Right ventricle myocardium superior (tissue), 1 donor: ENCODE results near the gene PTGDS. TPM values are rescaled to one million over a fixed set of nuclear protein-coding genes. Genes with fewer than 3 reads are reported as not detected.

Experiments used
- ATAC-seq: fragments of 200-7000 bp; cut with Tn5 transposase; one replicate; pipeline ENCODE4 v1.9.1; 2020; ENCODE audit warnings: mild to moderate bottlenecking; ENCODE audit not compliant: poor library complexity
- DNase-seq: peaks from one replicate; pipeline ENCODE4 v3.0.0-alpha.2; 2020
- intact Hi-C: fragments of 100-400 bp; cut with DNase I; formaldehyde crosslinking; loops from one replicate; pipeline ENCODE4 v1.11.2; 2022
- total RNA-seq: library from RNA; stranded (reverse); fragmentation: NEBNext Ultra II Directional; extraction: Animal tissue kit (Norgen Biotek cat#: 25700); gene quantifications from one replicate; pipeline ENCODE4 v1.2.1, GENCODE V29; 2021
- donor health status: DM: no; HTN: yes; CAD: no; lungs with severe emphysema.

PTGDS gene
- total RNA-seq, 1 donor from 2014 or later: 6,152 TPM

GRCh38 chr9:136954270-136955083, 22.8 kb upstream of the PTGDS start:
- DNase-seq (peak; percentile 21), ATAC-seq (no peak)
- intact Hi-C loops: no loop called here

DNA sequence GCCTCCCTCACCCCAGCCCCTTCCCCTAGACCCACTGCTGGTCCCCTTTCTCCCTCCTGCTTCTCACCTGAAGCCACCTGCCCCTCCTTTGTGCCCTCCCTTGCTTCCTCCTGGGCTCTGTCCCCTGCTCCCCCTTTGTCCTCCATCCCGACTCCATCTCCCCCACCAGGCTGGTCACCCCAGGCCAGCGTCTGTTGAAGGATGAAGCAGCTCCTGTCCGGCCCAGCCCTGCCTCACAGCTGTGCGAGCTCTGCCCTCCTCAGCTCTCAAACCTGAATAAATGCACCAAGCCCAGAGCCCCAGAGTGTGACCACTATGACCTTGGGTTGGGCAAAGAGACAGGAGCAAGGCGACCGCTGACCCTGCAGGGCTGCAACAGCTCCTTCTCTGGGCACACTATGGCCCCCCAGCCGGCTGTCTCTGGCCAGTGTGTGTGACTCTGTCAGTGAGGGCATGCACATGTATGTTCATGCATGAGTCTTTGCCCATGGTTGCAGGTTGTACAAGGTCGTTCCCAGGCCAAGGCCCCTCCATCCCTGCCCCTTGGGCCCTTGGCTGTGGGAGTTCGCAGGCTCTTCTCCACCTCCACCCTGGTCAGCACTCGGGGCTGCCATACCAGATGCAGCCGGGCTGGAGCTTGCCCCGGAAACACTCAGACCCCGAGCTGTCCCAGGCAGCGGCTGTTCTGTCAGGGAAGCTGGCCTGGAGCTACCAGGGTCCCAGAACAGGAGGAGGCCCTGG, 21.9 kb upstream of the PTGDS start:
- ATAC-seq (no peak), DNase-seq (peak; percentile 27)
- intact Hi-C loops: no loop called here

GRCh38 chr9:136955943-136956335, 21.4 kb upstream of the PTGDS start:
- intact Hi-C loops: no loop called here
- peak; percentile 36 for DNase-seq
- no peak for ATAC-seq

- DNase-seq (no peak), ATAC-seq (no peak)
- intact Hi-C loops: no loop called here
Observed at GRCh38 chr9:136956604-136957003, 20.7 kb upstream of the PTGDS start.

DNA sequence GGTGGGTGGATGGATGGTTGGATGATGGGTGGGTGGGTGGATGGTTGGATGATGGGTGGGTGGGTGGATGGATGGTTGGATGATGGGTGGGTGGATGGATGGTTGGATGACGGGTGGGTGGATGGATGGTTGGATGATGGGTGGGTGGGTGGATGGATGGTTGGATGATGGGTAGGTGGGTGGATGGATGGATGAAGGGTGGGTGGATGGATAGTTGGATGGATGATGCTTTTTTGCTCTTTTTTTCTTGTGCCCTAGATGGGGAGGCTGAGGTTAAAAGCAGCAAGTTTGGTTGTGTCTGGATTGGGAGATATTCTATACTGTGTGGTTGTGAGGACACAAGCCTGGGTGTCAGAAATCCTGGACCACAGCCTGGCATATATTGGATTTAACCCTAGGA, 19.8 kb upstream of the PTGDS start:
- no peak for ATAC-seq
- no peak for DNase-seq
- intact Hi-C loops: no loop called here

DNA sequence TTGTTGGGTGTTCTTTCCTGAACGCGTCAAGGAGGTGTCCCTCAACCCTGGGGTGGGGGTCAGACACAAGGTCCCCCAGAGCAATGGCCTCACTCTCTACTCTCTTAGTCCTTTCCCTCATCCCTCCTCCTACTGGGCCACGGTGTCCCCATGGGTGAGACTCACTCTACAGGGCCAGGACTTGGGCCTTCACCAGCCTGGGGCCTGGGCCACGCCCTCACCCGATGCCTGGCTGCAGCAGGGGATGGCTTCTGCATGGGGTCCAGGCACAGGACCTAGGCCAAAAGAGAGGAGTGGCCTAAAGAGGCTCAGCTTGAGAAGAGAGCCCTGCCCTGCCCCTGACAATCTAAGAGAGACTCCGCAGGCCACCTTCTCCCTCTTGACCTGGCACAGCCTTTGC, 19.4 kb upstream of the PTGDS start:
- ATAC-seq (no peak), DNase-seq (no peak)
- intact Hi-C loops: no loop called here

- ATAC-seq: no peak
Observed at GRCh38 chr9:136958473-136958872, 18.8 kb upstream of the PTGDS start.

DNA sequence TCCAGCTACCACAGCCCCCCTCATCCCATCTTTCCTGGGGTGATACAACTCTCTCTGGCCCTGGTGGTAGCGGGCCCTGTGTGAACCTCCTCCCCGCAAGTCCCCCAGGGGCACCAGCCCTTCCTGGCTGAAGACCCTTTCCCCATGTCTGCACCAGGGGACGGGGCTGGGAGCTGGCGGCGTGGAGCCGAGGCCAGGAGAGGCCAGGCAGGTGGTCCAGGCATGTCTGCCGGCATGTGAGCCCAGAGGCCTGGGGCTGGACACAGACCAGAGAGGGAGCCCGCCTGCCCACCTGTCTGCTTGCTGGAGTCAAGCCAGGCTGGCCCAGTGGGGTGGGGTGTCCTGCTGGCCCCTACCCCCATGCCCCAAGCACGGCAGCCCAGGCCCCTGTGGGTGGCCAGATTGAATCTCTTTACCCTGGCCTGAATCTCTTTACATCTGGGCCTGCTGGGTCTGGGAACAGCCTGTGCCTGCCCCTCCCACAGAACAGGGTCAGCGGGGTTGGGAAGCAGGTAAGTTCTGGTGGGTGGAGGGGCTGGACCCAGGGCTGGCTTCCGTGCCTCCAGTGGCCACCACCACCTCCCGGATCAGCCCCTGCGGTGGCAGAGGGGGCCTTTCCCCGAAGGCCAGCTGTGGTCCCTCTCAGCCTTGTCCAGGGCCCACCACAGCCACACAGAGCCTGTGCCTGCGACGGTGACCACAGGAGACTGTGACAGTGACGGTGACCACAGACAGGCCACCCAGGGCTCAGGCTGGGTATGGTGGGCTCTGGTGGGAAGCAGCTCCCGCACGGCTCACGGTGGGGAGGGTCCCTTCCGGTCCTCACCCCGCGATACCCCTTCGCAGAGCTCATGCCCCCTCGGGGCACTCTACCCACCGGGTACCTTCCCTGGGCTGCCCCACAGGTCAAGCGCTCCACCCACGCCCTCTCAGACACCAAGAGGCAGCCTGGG, 18.1 kb upstream of the PTGDS start:
- intact Hi-C loops: no loop called here
- no peak for DNase-seq
- no peak for ATAC-seq

More at GRCh38 chr9:136958473-136958872, 18.8 kb upstream of the PTGDS start:
- DNase-seq: no peak
- intact Hi-C loops: no loop called here

DNA sequence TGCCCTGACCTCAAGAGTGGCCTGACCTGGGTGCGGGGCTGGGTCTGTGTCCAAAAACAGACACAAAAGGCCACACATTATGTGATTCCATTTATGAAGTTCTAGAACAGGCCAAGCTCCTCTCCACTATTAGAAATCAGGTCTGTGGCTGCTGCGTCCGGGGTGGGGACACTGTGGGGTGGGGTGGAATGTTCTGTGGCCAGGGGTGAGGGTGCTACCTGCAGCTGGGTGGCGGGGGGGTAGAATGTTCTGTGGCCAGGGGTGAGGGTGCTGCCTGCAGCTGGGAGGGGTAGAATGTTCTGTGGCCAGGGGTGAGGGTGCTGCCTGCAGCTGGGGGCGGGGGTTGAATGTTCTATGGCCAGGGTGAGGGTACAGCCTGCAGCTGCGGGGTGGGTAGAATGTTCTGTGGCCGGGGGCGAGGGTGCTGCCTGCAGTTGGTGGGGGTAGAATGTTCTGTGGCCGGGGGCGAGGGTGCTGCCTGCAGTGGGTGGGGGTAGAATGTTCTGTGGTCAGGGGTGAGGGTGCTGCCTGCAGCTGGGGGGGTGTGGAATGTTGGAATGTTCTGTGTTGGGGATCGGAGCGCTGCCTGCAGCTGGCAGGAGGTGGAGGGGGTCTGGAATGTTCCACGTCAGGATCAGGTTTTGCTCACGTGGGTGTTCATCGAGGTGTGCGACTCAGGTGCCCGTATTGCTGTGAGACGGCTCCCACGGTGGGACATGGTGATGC, 16.9 kb upstream of the PTGDS start:
- intact Hi-C loops: no loop called here
- ATAC-seq: no peak
- no peak for DNase-seq

DNA sequence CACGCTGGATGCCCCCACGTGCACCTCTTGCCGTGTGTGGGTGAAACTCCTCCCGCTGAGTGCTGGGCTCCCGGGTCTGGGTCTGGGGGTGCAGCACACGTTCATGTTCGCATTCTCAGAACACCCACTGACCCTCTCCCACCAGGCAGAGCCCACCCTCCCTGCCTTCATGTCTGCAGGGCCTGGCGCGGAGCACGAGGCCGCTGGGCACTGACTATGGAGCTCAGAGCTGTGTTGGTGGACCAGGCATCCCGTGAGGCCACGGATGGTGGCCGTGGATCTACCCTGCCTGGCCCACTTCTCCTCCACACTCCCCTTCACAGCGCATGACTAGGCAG, 16.4 kb upstream of the PTGDS start:
- ATAC-seq (no peak), DNase-seq (no peak)
- intact Hi-C loops: no loop called here

- DNase-seq (peak; percentile 80), ATAC-seq (peak; percentile 77)
- intact Hi-C loops: no loop called here
Observed at GRCh38 chr9:136961279-136962065, 15.8 kb upstream of the PTGDS start.

GRCh38 chr9:136962163-136962562, 15.1 kb upstream of the PTGDS start:
- DNase-seq: no peak
- intact Hi-C loops: no loop called here
- no peak for ATAC-seq

- intact Hi-C loops: no loop called here
- DNase-seq: no peak
Observed at GRCh38 chr9:136962701-136963248, 14.5 kb upstream of the PTGDS start.

GRCh38 chr9:136963341-136963740, 14.0 kb upstream of the PTGDS start:
- intact Hi-C loops: no loop called here
- no peak for ATAC-seq
- no peak for DNase-seq

More at GRCh38 chr9:136962701-136963248, 14.5 kb upstream of the PTGDS start:
- ATAC-seq: no peak

- no peak for DNase-seq
- intact Hi-C loops: no loop called here
- ATAC-seq: no peak
Observed at GRCh38 chr9:136963751-136964150, 13.6 kb upstream of the PTGDS start.

GRCh38 chr9:136964171-136964689, 13.1 kb upstream of the PTGDS start:
- DNase-seq (no peak), ATAC-seq (no peak)
- intact Hi-C loops: no loop called here

- intact Hi-C loops: no loop called here
- ATAC-seq (no peak), DNase-seq (no peak)
Observed at GRCh38 chr9:136964833-136965422, 12.4 kb upstream of the PTGDS start.
